ENCODE data around the gene PIM1. TPM values are rescaled to one million over a fixed set of nuclear protein-coding genes. Genes with fewer than 3 reads are reported as not detected.

Gene PIM1
- polyA plus RNA-seq, 1 donor (not counting 4 experiments of a cell fraction or from before 2014, with no cell fraction given): 10.2 TPM

GRCh38 chr6:37174515-37175331 lies 4.8 kb downstream of the PIM1 start:
- DNase-seq (ENCODE audit: low read depth, low spot score) (no peak), FAIRE-seq (no peak)
- Histone ChIP-seq H3K79me2 (ENCODE audit: control insufficient read depth, insufficient read depth, low read length) (peaks cover 12% of the 10 kb centered on the region), H3K4me3 (ENCODE audit: control insufficient read depth in 2 of 3, extremely low read depth in 1 of 3, insufficient read depth in 2 of 3, low read depth in 1 of 3, low read length in 3 of 3) (no peak overlapping the region), H3K9me1 (ENCODE audit: control insufficient read depth, extremely low read depth, insufficient read depth, low read length) (no peaks in the 10 kb centered on the region), H3K36me3 (ENCODE audit: control insufficient read depth in 2 of 2, extremely low read depth in 1 of 2, insufficient read depth in 2 of 2, low read length in 2 of 2) (peaks cover 8 to 14% of the 10 kb centered on the region in 2 experiments), H3K9ac (ENCODE audit: control insufficient read depth, extremely low read depth, insufficient read depth, low read length) (no peak overlapping the region), H3K4me2 (ENCODE audit: control insufficient read depth, extremely low read depth, insufficient read depth, low read depth, low read length) (no peak overlapping the region), H4K20me1 (ENCODE audit: control insufficient read depth, extremely low read depth, insufficient read depth, low read length) (no peaks in the 10 kb centered on the region), H3K27me3 (ENCODE audit: control insufficient read depth, extremely low read depth, insufficient read depth, low read length) (no peaks in the 10 kb centered on the region), H3K27ac (ENCODE audit: control insufficient read depth, insufficient read depth, low read length) (no peak overlapping the region), H3K4me1 (ENCODE audit: control insufficient read depth, extremely low read depth, insufficient read depth, low read length) (peaks cover 10% of the 10 kb centered on the region), H2AFZ (ENCODE audit: control insufficient read depth, low read length) (no peak overlapping the region), H3K9me3 (ENCODE audit: control insufficient read depth, low read depth, low read length) (no peaks in the 10 kb centered on the region)
- dilution Hi-C loops (cut with MboI; ENCODE audit: extremely low pct_ligation_motif_present, low sequenced_read_pairs): no loop called here
- TF ChIP-seq, protein P1, sequence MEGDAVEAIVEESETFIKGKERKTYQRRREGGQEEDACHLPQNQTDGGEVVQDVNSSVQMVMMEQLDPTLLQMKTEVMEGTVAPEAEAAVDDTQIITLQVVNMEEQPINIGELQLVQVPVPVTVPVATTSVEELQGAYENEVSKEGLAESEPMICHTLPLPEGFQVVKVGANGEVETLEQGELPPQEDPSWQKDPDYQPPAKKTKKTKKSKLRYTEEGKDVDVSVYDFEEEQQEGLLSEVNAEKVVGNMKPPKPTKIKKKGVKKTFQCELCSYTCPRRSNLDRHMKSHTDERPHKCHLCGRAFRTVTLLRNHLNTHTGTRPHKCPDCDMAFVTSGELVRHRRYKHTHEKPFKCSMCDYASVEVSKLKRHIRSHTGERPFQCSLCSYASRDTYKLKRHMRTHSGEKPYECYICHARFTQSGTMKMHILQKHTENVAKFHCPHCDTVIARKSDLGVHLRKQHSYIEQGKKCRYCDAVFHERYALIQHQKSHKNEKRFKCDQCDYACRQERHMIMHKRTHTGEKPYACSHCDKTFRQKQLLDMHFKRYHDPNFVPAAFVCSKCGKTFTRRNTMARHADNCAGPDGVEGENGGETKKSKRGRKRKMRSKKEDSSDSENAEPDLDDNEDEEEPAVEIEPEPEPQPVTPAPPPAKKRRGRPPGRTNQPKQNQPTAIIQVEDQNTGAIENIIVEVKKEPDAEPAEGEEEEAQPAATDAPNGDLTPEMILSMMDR (optimal IDR thresholded peaks at IDR 0.05 in 1 of 3, IDR thresholded peaks at IDR 0.05 in 1 of 3, conservative IDR thresholded peaks at IDR 0.05 in 1 of 3; ENCODE audit: extremely low read depth in 1 of 3, insufficient read depth in 2 of 3, low read length in 3 of 3): no peak
- TF ChIP-seq EZH2 (IDR thresholded peaks at IDR 0.05; ENCODE audit: low read length): no peak

DNA sequence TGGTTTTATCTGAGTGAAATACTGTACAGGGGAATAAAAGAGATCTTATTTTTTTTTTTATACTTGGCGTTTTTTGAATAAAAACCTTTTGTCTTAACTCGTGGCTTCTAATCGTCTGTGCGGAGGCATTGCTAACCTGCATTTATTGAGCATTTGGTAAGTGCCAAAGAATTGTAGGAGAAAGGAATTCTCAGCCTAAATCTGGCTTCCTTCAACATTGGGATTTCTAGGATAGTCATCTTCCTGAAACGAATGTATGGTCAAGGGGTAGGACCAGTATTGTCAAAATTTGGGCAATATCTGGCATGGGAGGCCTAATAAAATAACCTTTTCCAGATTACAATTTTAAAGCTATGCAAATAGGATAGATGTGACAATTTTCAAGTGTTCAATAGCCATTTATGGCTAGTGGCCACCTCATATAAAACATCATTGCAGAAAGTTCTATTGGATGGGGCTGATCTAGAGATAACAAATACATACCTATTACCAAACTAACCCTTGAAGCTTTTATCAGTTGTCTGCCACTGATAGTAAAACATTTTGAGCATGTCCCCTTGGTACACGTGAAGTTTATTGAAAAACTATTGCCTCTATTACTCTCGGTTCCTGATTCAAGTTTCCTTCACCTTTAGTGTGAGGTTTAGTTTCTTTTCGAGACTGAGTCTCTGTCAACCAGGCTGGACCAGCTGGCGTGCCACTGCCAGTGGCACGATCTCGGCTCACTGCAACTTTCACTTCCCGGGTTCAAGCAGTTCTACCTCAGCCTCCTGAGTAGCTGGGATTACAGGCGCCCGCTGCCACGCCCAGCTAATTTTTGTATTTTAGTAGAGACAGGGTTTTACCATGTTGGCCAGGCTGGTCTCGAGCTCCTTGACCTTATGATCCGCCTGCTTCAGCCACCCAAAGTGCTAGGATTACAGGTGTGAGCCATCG lies 5.6 kb downstream of the PIM1 start:
- peaks cover 10% of the 10 kb centered on the region for H3K4me1 ChIP-seq (ENCODE audit: control insufficient read depth, extremely low read depth, insufficient read depth, low read length)
- no peak for FAIRE-seq

More for the DNA sequence above, 5.6 kb downstream of the PIM1 start:
- Histone ChIP-seq H3K4me3 (ENCODE audit: control insufficient read depth in 2 of 3, extremely low read depth in 1 of 3, insufficient read depth in 2 of 3, low read depth in 1 of 3, low read length in 3 of 3) (no peak overlapping the region), H3K79me2 (ENCODE audit: control insufficient read depth, insufficient read depth, low read length) (peaks cover 8% of the 10 kb centered on the region), H3K27ac (ENCODE audit: control insufficient read depth, insufficient read depth, low read length) (no peak overlapping the region), H4K20me1 (ENCODE audit: control insufficient read depth, extremely low read depth, insufficient read depth, low read length) (no peaks in the 10 kb centered on the region), H3K36me3 (ENCODE audit: control insufficient read depth in 2 of 2, extremely low read depth in 1 of 2, insufficient read depth in 2 of 2, low read length in 2 of 2) (peaks cover 8 to 14% of the 10 kb centered on the region in 2 experiments), H3K9me1 (ENCODE audit: control insufficient read depth, extremely low read depth, insufficient read depth, low read length) (no peaks in the 10 kb centered on the region), H3K4me2 (ENCODE audit: control insufficient read depth, extremely low read depth, insufficient read depth, low read depth, low read length) (no peak overlapping the region), H3K9me3 (ENCODE audit: control insufficient read depth, low read depth, low read length) (no peaks in the 10 kb centered on the region), H2AFZ (ENCODE audit: control insufficient read depth, low read length) (no peak overlapping the region), H3K9ac (ENCODE audit: control insufficient read depth, extremely low read depth, insufficient read depth, low read length) (no peak overlapping the region), H3K27me3 (ENCODE audit: control insufficient read depth, extremely low read depth, insufficient read depth, low read length) (no peaks in the 10 kb centered on the region)
- DNase-seq (ENCODE audit: low read depth, low spot score): no peak
- TF ChIP-seq, protein P1 (optimal IDR thresholded peaks at IDR 0.05 in 1 of 3, IDR thresholded peaks at IDR 0.05 in 1 of 3, conservative IDR thresholded peaks at IDR 0.05 in 1 of 3; ENCODE audit: extremely low read depth in 1 of 3, insufficient read depth in 2 of 3, low read length in 3 of 3): no peak
- no peak for TF ChIP-seq EZH2 (IDR thresholded peaks at IDR 0.05; ENCODE audit: low read length)
- dilution Hi-C loops (cut with MboI; ENCODE audit: extremely low pct_ligation_motif_present, low sequenced_read_pairs): no loop called here
